Superior temporal gyrus (tissue), 1 donor: ENCODE results near the gene PAPLN.

Source experiments
- DNase-seq: peaks from one replicate; pipeline ENCODE4 v3.0.0-alpha.2; 2016; ENCODE audit errors: extremely low spot score

The PAPLN gene

DNA sequence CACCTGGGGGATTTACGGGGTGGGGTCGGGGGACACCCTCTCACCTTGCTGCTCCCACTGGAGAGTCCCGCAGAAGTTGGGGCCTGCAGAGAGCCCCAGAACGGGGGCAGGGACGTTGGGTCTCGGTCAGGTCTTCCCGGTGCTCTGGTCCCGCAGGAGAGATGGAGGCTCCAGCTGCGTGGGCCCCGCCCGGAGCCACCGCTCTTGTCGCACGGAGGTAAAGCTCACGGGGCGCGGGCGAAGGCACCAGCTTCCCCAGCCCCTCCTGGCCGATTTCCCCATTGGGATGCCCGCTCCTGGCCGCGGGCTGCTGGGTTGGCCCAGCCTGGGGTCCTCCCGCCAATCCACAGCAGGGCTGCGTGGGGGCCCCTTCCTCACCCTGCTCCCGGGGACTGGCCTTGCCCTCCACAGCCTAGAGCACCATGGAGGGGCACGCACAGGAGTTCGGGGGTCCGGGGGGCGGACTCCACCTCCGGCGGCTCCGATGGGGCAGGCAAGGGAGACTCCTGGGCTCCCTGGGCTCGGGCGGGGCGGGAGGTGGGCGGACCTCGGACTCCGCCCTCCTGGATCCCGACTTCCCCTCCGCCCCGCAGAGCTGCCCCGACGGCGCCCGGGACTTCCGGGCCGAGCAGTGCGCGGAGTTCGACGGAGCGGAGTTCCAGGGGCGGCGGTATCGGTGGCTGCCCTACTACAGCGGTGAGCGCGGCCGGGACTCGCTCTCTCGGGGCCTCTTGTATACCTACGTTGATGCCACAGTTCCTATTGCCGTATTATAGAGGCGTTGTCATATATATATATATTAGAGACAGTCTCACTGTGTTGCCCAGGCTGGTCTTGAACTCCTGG, 8.4 kb downstream of the PAPLN start:
- no peak for DNase-seq

DNA sequence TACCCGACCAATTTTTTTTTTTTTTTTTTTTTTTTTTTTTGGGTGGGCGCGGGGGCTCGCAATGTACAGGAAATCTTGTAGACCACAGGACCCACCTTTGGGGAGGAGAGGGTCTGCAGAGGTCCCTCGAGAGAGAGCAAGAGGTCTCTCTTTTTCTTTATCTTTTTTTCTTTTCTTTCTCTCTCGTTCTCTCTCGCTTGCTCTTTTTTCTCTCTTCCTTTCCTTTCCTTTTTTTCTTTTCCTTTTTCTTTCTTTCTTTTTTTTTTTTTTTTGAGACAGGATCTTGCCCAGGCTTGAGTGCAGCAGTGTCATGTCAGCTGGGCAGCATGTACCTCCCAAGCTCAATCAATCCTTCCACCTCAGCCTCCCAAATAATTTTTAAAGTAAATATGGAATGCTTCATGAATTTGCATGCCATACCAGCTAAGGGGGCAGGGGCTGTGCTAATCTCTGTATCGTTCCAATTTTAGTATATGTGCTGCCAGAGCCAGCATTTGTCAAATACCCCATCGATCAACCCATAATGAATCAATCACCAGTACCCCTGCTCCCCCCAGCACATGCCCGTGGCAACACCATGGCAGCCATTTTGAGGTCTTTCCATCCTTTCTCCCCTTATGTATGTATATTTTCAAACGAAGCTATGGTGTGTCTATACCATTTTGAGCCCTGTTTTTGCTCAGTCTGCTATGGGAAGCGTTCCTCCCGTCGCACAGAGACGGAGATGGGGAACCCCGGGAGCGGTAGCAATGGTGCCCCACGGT, 9.3 kb downstream of the PAPLN start:
- no peak for DNase-seq

DNA sequence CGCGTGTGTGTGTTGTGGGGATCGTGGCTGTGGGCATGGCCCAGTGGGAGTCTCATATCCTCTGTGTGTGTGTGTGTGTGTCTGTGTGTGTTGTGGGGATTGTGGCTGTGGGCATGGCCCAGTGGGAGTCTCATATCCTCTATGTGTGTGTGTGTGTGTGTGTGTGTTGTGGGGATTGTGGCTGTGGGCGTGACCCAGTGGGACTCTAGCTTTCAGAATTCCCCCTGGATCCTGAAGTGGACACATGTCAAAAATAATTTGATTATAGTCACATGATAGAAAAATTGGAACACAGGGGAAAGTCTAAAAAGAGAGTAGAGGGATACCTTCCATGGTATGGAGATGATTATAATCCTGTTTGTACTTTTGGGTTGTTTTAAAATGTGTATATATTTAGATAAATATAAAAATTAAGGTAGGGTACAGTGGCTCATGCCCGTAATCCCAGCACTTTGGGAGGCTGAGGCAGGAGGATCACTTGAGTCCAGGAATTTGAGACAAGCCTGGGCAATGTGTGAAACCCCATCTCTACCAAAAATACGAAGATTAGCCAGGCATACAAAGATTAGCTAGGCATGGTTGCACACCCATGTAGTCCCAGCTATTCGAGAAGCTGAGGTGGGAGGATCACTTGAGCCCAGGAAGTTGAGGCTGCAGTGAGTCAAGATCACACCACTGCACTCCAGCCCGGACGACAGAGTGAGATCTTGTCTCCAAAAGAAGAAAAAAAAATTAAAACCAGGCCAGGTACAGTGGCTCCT, 11.0 kb downstream of the PAPLN start:
- DNase-seq, result no peak

DNA sequence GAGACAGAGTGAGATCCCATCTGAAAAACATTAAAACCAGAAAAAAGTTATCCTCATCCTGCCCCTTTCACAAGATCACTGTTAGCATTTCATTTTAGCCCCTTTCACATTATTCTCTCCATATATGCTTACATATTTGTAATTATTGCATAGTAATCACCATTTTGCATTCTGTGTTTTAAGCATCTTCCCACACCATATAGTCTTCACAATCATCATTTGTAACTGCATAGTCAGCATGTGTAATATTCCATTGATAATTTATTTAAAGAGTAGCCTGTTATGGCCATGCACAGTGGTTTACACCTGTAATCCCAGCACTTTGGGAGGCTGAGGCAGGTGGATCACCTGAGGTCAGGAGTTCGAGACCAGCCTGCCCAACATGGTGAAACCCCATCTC, 11.8 kb downstream of the PAPLN start:
- DNase-seq, result no peak

DNA sequence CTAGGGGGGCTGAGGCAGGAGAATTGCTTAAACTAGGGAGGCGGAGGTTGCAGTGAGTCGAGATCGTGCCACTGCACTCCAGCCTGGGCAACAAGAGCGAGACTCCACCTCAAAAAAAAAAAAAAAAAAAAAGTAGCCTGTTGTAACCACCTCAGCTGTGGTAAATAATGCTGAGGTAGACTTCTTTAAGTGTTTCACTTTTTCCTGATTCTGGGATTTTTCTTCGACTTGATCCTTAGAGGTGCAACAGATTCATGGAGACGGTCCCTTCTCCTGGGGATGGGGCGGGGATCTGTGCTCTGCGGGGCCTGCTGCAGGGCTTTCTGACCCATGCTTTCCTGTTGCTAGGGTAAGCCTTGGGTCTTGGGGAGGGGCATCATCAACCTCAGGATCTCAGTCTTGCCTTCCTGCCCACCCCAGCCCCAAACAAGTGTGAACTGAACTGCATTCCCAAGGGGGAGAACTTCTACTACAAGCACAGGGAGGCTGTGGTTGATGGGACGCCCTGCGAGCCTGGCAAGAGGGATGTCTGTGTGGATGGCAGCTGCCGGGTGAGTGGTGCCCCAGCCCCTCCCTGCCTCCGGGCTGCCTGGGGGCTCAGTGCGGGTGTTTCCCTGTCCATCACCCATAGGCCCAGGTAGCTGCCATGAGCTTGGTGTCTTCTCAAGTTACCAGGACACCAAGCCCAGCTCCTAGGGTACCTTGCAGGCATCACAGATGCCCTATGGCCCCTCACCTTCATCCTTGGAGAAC, 12.4 kb downstream of the PAPLN start:
- DNase-seq, result no peak

DNA sequence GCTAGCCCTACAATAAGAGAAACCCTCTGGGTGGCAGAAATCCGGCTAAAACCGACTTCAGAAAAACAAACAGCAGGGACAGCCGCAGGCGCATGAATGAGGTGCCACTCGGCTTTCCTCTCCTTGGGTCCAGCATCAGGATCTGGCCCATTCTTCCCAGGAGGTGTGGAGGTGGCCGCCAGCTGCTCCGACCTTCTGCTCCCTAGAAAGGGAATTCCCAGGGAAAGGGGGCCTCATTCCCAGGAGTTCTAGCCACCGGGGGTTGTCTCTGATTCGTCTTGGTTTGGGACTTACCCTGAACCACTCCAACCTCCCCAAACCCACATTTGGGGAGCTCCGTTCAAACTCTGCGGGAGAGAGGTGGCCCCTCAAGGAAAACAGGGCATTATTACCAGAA, 13.0 kb downstream of the PAPLN start:
- DNase-seq, result no peak

DNA sequence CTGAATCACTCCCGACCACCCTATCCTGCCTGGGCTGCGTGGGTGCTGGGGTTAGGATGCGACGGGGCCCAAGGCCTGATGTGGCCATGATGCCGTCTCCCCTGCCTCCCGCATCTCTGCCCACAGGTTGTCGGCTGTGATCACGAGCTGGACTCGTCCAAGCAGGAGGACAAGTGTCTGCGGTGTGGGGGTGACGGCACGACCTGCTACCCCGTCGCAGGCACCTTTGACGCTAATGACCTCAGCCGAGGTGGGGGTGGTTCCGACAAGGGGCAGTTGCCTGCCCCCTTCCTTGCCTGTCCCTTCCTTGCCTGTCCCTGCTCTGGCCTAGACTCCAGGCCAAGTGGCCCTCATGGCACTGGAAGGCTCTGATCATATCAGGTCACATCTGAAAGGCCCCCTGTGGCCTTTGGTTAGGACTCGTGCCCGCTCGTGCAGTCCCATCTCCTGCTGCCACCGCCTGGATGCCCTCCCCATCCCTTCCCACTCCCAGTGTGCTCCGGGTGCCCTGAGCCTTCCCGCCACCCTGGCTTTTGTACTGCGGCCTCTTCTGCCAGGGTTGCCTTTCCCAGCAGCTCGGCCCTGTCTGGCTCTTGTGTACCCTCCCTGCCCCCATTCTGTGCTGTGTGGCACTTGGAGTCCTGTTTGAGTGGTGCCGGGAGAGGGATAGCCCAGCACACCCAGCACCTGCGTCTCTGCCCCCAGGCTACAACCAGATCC, 13.6 kb downstream of the PAPLN start:
- DNase-seq, result no peak

DNA sequence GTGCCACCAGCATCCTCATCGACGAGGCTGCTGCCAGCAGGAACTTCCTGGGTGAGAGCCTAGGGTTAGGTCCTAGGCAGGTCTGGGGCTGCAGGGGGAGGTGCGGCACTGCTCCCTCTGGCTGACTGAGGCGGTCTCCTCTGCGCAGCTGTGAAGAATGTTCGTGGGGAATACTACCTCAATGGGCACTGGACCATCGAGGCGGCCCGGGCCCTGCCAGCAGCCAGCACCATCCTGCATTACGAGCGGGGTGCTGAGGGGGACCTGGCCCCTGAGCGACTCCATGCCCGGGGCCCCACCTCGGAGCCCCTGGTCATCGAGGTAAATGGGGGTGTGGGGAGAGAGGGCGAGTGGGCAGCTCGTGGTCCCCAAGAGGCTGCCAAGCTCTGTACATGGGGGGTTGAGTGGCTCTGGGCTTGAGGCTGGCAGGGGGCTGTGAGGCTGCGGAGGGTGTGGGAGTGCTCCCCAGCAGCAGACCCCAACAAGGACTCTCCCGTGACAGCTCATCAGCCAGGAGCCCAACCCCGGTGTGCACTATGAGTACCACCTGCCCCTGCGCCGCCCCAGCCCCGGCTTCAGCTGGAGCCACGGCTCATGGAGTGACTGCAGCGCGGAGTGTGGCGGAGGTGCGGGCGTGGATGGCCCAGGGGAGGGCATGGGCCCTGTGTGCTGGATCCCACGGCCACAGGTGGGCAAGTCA, 14.4 kb downstream of the PAPLN start:
- DNase-seq, result no peak

DNA sequence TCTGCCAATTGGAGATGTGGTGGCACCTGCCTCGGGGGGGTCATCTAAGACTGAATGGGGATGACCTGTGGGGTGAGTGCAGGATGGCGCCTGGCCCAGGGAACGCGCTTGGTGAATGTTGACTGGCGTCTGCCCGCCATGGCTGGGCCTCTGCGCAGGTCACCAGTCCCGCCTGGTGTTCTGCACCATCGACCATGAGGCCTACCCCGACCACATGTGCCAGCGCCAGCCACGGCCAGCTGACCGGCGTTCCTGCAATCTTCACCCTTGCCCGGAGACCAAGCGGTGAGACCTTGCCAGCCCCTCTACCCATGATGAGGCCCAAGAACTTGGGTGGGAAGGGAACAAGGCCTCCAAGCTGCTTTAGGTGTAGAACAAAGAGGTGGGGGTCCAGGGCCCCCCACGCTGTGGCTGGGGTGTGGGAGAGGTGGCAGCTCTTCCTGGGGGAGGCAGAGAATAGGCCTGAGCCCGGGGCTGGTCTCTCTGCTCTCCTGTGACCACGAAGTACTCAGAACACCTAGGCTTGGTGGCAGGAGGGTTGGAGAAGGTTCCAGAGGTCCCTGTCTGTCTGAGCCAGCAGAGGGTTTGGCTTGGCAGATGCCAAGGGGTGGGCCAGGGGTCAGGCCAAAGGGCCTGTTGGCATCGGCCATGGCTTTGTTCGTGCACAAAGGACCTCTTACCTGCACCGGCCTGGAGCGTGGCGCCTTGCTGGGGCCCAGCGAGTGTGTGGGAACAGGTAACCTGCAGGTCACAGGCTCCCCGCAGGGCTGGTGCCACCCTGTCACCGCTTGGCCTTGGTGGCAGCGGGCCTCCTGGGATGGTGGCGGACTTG, 15.4 kb downstream of the PAPLN start:
- no peak for DNase-seq

DNA sequence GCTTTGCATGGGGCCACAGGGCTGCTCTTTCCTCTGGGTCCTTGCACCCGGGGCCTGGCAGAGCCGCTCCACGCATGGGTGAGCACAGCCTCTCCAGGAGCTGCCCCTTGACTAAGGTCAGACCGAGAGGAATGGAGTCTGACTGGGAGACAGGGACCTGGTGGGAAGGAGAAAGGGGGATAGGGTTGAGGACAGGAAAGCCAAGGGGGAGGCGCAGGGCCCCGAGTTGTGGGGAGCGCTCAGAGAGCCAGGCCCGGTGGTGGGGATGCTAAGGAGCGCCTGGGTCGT, 16.0 kb downstream of the PAPLN start:
- no peak for DNase-seq

DNA sequence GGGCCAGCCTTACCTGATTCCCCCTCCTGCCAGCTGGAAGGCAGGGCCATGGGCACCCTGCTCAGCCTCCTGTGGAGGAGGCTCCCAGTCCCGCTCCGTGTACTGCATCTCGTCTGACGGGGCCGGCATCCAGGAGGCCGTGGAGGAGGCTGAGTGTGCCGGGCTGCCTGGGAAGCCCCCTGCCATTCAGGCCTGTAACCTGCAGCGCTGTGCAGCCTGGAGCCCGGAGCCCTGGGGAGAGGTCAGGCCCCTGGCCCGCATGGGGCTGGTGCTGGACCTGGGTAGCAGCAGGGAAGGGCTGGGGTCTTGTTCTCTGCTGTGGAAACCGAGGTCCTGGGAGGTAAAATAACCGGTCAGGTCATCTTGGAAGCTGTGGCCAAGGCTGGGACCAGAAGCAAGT, 16.4 kb downstream of the PAPLN start:
- no peak for DNase-seq

DNA sequence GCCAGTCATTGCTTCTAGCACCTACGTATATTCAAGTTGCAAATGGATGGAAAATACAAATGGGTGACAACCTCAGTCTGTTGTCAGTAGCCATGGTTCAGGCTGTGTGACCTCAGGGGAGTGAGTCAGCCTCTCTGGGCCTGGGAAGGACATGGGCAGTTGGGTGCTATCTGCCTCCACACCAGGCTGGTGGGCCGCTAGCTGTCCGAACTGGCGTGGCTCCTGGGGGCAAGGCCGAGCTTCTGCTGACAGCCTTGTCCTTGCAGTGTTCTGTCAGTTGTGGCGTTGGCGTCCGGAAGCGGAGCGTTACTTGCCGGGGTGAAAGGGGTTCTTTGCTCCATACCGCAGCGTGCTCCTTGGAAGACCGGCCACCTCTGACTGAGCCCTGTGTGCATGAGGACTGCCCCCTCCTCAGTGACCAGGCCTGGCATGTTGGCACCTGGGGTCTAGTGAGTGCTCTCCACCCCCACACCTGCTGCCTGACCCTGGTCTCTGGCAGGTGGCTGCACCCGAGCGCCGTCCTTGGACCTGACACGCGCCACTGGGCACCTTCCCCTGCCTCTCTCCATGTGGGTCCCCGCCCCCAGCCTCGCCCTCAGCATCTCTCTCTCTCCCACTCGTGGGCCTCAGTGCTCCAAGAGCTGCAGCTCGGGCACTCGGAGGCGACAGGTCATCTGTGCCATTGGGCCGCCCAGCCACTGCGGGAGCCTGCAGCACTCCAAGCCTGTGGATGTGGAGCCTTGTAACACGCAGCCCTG, 17.1 kb downstream of the PAPLN start:
- no peak for DNase-seq

DNA sequence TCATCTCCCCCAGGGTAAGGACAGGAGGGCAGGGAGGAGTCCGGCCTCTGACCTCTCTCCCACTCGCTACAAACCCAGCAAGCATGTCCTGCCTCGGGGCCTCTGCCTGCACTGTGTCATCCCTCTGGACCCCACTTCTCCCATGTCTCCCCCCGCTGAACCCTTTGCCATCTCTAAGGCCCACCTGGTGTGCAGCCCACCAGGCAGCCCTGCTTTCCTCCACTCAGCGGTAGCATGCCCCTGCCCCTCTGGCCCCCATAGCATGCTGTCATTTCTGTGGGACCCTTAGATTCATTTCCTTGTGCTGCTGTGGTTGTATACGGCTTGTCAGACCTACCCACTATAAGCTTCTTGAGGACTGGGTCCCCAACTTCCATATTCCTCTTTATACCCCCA, 17.7 kb downstream of the PAPLN start:
- DNase-seq, result no peak

DNA sequence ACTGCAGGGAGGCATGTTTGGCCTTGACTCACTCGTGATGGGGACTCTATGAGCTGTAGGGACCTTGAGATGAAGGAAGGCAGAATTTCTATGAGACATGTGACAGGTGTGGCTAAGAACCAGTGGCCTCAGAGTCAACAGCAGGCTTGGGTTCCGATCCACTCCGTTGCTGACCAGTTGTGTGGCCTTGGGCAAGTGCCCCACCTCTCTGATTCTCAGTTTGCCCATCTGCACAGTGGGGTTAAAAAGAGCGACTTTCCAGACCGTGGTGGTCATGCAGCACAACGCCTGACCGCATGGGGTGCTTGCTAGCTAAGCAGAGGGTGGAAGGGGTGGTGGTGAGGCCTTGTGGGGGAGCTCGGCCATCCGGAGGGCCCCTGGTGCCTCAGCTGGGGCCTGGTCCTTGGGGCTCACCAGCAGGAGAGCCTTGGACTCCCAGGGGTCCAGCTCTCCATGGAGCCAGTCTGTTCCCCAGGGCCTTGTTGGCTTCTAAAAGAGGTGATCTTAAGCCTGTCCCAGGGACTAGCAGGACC, 18.5 kb downstream of the PAPLN start:
- no peak for DNase-seq

DNA sequence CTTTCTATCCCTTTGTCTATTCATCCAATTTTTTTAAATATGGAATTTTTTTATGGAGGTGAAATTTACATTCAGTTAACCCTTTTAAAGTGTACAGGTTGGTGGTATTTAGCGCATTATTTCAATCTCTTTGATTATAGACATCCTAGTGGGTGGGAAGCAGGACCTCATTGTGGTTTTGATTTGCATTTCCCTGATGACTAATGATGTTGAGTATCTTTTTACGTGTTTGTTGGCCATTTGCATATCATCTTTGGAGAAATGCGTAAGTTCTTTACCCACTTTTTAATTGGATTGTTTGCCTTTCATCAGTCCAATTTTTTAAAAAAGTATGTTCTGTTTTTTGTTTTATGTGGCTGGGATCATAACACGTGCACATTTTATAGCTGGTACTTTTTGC, 20.8 kb downstream of the PAPLN start:
- no peak for DNase-seq

DNA sequence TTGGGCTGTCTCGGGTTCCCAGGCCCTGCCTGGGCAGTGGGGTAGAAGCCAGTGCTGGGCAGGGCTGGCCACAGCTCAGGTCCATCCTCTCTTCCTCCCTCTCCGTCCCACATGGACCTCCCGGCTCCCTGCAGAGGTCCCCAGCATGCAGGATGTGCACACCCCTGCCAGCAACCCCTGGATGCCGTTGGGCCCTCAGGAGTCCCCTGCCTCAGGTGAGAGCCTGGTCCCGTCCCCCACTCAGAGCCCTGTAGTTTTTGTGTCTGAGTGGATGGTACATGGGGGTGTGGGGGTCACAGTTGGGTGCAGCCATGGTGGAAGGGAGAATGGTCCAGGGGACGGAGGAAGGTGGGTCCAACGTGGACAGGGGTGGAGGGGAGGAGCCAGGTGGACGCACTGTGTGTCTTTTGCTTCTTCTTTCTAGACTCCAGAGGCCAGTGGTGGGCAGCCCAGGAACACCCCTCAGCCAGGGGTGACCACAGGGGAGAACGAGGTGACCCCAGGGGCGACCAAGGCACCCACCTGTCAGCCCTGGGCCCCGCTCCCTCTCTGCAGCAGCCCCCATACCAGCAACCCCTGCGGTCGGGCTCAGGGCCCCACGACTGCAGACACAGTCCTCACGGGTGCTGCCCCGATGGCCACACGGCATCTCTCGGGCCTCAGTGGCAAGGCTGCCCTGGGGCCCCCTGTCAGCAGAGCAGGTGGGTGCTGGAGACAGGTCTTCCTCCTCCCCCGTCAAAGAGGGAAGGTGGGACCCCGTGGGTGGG, 21.7 kb downstream of the PAPLN start:
- no peak for DNase-seq

DNA sequence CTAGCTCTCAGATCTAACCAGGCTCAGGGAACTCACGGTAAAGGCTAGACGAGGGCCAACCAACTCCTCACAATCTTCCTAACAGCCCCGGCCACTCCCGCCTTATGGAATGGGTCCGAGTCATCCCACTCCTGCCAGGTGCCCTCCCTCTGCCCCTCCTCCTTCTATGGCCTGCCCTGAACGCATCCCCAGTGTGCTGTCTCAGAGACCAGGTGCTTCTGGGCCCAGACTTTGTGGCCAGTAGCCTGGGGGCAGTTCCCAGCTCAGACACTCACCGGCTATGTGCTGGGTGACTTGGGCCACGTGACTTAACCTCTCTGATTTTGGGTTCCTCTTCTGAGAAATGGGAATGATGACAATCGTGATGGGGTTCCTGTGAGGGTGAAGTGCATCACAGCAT, 22.5 kb downstream of the PAPLN start:
- no peak for DNase-seq

DNA sequence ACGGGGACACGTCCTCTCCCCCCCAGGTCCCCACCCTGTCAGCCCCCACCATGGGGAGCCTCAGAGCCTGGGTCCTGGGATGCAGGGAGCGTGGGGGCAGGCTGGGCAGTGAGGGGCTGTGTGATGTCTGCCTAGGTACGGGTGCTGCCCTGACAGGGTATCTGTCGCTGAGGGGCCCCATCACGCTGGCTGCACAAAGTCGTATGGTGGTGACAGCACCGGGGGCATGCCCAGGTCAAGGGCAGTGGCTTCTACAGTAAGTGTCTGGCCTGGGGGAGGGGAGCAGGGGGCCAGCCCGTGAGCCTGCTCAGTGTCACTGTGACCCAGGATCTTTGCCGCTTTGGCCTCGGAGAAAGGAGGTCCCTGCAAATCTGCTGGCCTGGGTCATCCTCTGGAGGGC, 23.3 kb downstream of the PAPLN start:
- DNase-seq, result no peak
